Skeletal muscle cell (primary cell): Measurements from ENCODE around the gene CAMSAP1.

ENCODE experiments used
- DNase-seq: peaks from one replicate; pipeline ENCODE4 v3.0.0-alpha.2; 2010; ENCODE audit warnings: low read depth
- H3K4me3 ChIP-seq: 2 replicates; pipeline ENCODE4 v1.5.1; 2011; ENCODE audit warnings: low read depth, mild to moderate bottlenecking, control low read depth, low read length, moderate library complexity

Gene CAMSAP1

GRCh38 chr9:135787317-135787716 is 120.0 kb downstream of the CAMSAP1 start:
- H3K4me3 ChIP-seq = no peak overlapping the region
- no peak for DNase-seq

- DNase-seq = no peak
- no peak overlapping the region for H3K4me3 ChIP-seq
These were observed 121.1 kb downstream of the CAMSAP1 start for GRCh38 chr9:135786146-135786690.

DNA sequence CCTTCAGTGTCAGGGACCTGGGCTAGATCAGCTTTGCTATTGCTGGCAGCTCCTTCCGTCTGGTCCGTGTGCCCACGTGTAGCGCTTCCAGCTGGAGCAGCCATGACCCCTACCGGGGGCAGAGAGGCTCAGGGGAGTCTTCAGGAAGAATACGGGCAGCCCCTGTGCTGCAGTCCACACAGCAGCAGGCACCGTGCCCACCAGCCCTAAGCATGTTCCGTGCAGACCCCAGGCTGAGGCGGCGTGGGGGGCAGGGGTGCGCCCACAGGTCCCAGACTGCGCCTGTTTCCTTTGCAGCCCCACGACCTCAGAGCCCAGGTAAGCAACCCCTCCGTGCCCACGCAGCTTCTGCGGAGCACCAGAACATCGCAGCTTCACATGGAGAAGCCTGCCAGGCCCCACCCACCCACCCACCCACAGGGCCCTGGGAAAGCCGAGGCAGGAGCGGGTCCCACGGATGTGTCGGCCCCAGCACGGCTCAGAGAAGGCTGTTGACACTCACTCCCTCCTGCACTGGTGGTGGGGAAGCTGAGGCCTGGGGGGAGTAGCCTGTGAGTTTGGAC is 122.3 kb downstream of the CAMSAP1 start:
- no peak overlapping the region for H3K4me3 ChIP-seq
- DNase-seq = no peak

DNA sequence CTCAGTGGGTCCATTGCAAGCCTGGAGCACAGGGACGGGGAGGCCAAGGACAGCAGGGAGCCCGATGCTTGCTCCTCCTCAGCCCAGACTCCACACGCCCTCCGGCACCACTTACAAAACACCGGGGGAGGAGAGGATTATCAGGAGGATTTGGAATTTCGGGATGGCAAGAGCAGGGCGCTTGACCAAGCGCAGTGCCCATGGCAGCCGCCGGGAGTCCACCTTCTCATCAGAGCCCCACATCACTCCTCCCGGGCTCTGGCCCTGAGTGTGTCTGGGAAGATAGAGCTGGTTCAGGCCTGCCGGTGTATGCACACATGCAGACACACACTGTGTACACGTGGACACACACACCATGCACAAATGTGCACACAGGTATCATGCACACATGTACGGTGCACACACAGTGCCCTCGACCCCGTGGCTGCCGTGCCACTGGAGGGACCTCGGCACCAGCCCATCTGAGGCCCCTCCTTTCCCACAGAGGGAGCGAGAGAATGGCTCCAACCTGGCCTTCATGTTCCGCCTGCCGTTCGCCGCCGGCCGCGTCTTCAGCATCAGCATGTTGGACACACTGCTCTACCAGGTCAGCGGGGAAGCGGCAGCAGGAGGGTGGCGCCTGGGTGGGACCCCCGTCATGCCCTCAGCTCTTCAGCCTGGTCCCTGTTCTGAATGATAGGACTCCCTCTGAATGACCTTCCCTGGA is 123.7 kb downstream of the CAMSAP1 start:
- DNase-seq = no peak
- H3K4me3 ChIP-seq = no peak overlapping the region

GRCh38 chr9:135782946-135783345 is 124.4 kb downstream of the CAMSAP1 start:
- no peak for DNase-seq
- no peak overlapping the region for H3K4me3 ChIP-seq

- H3K4me3 ChIP-seq = no peak overlapping the region
- DNase-seq = no peak
These were observed 126.7 kb downstream of the CAMSAP1 start for GRCh38 chr9:135780626-135781025.

DNA sequence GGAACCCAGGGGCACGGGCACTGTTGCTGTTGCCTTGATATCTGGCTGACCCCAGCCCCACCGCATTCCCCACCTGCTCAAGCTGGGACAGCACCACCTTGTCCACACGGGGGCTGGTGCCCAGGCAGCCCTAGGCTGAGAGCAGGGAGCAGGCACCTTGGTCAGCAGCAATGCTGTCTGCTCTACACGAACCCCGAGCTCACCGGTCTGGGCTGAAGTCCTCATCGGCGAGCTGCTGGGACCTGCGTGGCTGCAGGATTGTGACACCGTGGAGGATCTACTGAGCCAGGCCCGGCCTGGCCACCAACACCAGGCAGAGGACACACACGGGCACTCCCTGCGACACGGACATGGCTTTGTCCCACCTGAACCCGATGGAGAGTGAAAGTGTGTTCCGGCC is 127.3 kb downstream of the CAMSAP1 start:
- DNase-seq = no peak
- no peak overlapping the region for H3K4me3 ChIP-seq

DNA sequence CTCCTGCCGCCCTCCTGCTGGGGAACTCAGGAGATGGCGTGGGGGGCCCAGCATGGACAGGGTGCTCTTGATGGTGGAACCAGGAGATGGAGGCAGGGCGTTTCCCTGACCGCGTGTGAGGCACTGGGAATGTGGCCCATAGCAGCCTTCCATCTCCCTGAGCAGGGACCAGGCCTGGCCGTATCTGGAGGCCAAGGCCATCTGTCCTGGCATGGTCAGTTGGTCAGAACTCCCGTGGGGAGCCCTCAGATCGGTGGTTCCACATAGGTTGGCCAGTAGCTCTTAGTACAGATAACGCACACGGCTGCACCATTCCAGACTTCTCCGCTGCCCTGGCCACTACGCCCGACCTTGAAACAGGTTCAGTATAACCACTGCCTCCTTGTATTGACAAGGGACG is 127.8 kb downstream of the CAMSAP1 start:
- H3K4me3 ChIP-seq = no peak overlapping the region
- no peak for DNase-seq

- no peak overlapping the region for H3K4me3 ChIP-seq
- no peak for DNase-seq
These were observed 128.9 kb downstream of the CAMSAP1 start for GRCh38 chr9:135778421-135778820.

DNA sequence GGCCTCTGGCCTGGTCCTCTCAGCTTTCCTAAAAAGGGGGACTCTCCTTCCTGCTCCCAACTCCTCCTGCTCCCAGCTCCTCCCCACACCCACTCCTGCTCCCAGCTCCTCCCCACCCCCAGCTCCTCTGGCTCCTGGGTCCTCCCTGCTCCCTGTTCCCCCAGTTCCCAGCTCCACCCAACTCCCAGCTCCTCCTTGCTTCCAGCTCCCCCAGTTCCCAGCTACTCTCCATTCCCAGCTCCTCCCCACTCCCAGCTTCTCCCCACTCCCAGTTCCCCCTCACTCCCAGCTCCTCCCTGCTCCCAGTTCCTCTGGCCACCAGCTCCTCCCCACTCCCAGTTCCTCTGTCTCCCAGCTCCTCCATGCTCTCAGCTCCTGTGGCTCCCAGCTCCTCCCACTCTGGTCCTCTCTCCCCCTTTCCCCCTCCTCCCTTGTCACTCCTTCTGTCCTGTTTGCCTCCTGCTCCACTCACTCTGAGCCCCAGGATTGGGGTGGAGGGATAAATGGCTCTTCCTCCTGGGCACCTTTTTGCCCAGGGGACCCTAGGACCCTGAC is 129.6 kb downstream of the CAMSAP1 start:
- H3K4me3 ChIP-seq = no peak overlapping the region
- DNase-seq = no peak

GRCh38 chr9:135776893-135777622 is 130.3 kb downstream of the CAMSAP1 start:
- DNase-seq = no peak
- no peak overlapping the region for H3K4me3 ChIP-seq

DNA sequence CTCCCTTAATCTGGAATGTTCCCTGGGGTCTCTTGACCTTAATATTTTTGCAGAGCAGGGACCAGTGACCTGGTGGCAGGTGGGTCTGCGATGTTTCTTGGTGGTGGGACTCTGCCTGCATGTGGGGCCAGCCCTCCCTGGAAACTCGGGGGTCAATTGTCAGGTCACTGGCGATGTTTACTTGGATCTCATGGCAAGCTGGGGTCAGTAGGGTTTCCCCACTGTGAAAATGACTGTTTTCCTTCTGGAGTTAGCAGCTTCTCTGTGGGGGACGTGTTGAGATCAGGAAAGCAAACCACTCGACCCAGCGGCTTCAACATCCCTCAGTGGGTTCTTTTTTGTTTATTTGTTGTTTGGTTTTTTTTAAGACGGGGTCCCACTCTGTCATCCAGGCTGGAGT is 131.4 kb downstream of the CAMSAP1 start:
- no peak for DNase-seq
- no peak overlapping the region for H3K4me3 ChIP-seq

GRCh38 chr9:135774794-135775525 is 132.4 kb downstream of the CAMSAP1 start:
- no peak overlapping the region for H3K4me3 ChIP-seq
- no peak for DNase-seq

DNA sequence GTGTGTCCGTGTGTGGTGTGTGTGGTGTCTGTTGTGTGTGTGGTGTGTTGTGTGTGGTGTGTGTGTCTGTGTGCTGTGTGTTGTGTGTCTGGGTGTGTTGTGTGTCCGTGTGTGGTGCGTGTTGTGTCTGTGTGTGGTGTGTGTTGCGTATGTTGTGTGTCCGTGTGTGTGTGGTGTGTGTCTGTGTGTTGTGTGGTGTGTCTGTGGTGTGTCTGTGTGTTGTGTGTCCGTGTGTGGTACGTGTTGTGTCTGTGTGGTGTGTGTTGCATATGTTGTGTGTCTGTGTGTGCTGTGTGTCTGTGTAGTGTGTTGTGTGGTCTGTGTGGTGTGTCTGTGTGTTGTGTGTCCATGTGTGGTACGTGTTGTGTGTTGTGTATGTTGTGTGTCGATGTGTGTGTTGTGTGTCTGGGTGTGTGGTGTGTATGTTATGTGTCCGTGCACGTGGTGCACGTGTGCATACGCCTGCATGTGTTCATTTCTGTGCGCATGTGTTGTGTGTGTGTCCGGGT is 133.1 kb downstream of the CAMSAP1 start:
- DNase-seq = no peak
- H3K4me3 ChIP-seq = no peak overlapping the region

DNA sequence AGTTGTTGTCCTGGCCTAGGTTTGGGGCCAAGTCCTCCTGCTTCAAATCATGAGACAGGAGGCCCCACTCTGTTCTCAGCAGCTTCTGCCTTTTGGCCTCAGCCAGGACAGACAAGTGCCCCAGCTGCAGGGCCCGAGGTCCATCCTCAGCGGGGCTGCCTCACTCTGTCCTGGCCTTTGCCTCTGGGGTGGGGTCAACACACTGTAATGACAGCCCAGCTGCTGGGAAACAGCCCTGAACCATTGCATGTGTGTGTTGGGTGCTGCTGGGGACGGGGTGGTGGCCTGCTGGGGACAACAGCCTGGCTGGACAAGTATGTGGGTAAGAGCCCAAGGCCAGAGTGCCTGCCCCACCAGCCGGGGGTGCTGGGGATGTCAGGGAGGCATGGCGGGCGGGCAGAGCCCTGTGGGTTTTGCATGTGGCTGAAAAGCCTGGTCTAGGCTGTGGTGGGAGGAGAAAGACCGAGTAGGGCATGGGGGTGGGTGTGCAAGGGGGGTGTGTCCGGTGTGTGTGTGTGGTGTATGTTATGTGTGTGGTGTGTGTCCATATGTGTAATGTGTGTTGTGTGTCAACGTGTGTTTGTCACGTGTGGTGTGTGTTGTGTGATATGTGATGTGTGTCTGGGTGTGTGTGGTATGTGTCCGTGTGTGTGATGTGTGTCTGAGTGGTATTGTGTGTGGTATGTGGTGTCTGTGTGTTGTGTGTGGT is 133.7 kb downstream of the CAMSAP1 start:
- no peak overlapping the region for H3K4me3 ChIP-seq
- DNase-seq = no peak

DNA sequence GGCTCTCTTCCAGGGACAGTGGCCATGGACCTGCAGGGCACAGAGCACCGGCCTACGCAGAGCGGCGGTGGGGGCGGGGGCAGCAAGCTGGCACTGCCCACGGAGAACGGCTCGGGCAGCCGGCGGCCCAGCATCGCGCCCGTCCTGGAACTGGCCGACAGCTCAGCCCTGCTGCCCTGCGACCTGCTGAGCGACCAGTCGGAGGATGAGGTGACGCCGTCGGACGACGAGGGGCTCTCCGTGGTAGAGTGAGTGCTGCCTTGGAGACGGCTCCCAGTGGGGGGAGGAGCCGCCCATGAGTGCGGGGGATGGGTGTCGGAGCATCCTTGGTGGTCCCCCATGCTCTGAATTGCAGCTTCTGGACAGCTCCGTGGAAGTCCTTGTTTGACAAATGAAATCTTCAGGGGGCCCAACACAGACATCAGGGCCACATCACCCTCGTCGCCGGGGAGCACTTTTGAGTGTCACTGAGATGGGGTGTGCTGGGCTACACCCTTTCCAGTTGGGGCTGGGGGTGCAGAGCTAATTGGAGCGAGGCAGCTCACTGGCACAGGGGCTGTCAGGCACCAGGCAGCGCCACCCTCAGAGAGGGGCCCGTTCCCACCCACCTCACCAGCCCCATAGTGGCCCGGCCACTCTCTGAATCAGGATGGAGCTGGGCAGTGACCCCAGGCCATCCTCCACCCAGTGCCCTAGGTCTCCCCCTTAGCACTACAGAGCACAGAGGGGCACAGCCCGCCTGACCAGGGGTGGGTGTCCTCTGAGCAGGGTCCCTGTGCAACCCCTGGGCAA is 134.4 kb downstream of the CAMSAP1 start:
- DNase-seq = no peak

DNA sequence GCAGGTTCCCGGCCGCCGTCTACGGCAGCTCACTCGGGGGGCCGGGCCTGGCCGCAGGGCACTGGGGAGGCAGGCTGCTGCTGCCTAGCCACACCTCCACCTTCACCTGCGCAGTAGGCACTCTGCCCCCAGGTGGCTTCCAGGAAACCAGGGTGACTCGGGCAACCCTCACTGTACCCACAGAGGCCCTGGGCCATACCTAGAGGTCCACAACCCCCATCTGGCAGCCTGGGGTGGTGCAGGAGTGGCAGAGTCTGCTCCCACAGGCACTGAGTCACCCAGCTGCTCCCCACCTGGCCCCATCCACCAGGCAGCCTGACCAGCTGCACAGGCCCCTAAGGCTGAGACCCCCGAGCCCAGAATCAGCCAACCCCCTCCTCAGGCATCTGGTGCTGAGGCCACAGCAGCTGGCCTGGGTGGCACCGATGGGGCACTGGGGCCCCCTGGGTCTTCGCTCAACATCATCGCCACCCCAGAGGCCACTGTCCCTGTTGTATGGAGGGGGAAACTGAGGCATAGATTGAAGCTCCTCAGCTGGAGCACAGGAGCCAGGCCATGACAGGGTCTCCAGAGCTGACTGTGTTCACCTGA is 135.2 kb downstream of the CAMSAP1 start:
- no peak overlapping the region for H3K4me3 ChIP-seq
- DNase-seq = no peak

More for the DNA sequence above, 134.4 kb downstream of the CAMSAP1 start:
- H3K4me3 ChIP-seq = no peak overlapping the region
